HG03280 (cell line): ENCODE results near the gene NOTCH2.
"Not testable (repeated sequence)": the region's sequence is repeated elsewhere in the genome, so short reads cannot be mapped to it uniquely, and the experiment has no call there.

Experiments used
- ATAC-seq: cut with Tn5 transposase; IDR thresholded peaks from one replicate; pipeline ENCODE4 v1.9.1; 2021; ENCODE audit warnings: mild to moderate bottlenecking, moderate library complexity; ENCODE audit not compliant: unreplicated experiment

NOTCH2 gene

DNA sequence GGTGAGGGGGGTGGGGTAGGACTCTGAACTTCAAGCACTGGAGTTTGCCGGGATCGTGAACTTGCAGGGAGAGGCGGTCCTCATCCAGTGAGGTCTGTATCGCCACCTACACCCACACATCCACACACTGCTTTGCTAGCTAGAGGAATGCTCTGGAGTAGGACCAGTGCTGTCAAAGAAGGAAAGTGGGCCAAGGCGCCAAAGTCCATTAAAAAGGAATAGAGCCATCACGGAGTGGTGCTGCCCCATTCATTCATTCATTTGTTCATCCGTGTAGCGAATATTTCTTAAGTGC, 405 bp upstream of the NOTCH2 start:
- ATAC-seq, result not testable (repeated sequence)

DNA sequence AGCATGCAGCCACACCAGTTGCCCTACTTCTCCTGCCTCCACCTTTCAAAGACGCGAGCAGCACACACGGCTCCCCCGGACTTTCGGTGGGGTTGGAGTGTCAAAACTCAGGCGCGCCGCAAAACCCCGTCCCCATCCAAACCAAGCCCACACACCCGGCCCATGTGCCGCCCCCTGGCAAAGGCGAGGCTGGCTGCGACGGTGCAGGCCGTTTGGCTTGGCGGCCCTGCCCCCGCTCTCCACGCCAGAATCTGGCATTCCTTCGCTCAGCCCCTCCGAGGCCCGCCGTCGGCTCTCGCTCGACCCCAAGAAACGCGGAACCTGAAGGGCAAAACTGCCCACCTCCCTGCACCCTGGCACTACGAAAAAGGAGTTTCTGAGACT, 787 bp downstream of the NOTCH2 start:
- ATAC-seq, result not testable (repeated sequence)

DNA sequence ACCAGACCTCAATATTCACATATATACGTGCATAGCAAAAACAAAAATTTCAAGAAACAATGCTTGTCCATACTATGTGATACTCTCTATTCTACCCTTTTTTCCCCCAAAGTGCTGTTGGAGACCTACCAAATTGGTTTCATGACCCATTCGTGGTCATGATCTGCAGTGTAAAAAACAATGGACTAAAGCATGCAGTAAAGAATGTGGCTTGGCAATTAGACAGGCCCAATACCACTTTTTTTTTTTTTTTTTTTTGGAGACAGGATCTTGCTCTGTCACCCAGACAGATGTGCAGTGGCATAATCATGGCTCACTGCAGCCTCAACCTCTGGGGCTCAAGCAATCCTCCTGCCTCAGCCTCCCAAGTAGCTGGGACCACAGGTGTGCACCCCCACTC, 21.3 kb downstream of the NOTCH2 start:
- not testable (repeated sequence) for ATAC-seq

DNA sequence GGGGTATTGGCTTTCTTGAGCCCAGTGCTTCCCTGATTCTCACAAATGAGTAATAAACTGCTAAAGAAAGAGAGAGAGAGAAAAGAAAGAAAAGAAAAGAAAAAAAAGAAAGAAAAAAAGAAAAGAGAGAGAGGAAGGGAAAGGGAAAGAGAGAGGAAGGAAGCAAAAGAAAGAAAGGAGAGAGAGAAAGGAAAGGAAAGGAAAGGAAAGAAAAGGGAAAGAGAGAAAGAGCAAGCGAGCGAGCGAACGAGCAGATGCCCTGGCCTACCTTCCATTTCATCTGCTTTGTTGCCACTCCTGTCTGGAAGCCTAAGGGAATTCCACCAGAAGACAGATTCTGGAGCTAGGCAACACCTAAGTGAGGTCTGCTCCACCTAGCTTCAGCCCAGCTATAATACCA, 27.7 kb downstream of the NOTCH2 start:
- not testable (repeated sequence) for ATAC-seq

DNA sequence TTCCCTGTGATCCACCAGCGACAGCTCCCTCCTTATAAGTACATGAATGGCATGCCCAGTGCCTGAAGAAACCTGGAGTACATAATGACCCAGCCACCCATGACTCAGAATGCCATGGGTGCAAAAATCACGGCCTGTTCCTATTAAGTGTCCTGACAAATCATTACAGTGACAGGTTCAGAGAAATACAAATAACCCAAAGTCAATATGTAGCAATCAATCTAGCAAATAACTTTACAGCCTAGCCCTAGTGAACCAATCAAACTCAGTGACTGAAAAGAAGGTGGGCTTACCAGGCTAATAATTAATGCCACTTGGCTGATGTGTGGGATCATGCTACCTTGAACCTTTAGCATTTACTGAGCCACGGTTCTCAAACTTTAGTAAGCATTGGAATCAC, 37.2 kb downstream of the NOTCH2 start:
- not testable (repeated sequence) for ATAC-seq

DNA sequence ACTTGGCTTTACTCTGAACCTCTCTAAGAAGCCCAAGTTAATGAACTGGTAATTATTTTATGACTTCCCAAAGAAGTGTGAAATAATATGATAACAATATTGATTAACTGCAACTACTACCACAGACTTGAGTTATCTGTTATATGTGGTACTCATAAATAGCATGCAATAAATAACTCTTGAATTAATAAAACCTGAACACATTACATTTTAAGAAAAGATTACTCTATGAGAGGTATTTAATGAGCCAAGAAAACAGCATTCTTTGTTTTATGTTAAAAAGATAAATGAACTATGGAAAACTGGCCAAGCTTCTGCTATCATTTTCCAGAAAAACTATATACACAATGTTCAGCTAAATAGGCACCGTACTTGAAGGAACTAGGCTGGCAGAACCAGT, 45.7 kb downstream of the NOTCH2 start:
- not testable (repeated sequence) for ATAC-seq

DNA sequence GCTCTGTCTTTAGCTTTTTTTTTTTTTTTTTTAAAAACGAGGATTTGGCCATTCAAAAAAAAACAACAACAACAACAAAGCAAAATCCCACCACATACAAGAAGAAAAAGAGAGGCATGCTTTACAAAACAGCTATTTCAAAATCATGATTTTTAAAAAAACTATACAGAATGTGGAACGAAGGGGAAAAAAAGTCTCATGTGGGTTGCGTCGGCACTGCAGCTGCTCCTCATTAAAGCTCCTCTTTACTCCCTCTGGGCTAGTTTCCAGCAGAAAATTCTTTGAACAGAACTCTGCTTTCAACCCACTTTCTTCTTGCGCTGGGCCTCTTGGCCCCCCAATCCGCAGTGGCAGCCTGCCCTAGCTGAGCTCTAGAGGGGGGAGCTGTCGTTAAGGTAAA, 54.5 kb downstream of the NOTCH2 start:
- not testable (repeated sequence) for ATAC-seq

DNA sequence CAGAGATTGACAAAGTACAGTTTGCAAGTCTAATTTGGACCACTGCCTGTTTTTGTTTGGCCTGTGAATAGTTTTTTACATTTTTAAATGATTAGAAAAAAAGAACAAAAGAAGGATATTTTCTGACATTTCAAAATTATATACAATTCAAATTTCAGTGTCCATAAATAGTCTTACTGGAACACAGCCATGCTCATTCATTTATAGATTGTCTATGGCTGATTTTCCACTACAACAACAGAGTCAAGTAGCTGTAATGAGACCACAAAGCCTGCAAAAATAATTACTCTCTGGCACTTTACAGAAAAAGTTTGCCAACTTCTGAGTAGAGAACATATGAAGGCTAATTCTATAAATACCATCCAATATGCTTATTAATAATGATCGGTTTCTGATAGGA, 61.1 kb downstream of the NOTCH2 start:
- not testable (repeated sequence) for ATAC-seq

DNA sequence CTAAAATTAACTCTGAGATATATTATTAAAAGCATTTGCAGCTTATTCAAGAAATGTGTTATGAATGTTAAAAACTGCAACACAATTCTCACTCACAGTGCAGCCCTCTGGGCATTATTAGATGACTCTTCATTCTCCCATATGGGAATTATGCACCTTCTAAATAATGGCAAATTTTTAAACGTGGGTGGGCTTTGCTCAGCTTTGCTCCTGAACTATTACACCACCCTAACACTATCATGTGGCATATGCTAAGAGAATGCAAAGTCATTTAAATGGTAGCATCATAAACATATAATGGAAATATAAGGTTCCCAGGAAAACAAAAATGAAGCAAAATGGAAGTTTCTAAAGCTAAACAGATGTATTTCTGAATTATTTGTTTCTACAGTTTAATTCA, 61.6 kb downstream of the NOTCH2 start:
- not testable (repeated sequence) for ATAC-seq

DNA sequence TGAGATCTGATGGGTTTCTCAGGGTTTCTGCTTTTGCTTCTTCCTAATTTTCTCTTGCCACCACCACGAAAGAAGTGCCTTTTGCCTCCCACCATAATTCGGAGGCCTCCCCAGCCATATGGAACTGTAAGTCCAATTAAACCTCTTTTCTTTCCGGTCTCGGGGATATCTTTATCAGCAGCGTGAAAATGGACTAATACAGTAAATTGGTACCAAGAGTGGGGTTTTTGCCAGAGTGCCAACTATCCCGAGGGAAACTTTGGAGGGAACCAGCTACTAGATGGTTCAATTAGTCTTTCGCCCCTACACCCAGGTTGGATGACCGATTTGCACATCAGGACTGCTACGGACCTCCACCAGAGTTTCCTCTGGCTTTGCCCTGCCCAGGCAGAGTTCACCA, 68.4 kb downstream of the NOTCH2 start:
- not testable (repeated sequence) for ATAC-seq

DNA sequence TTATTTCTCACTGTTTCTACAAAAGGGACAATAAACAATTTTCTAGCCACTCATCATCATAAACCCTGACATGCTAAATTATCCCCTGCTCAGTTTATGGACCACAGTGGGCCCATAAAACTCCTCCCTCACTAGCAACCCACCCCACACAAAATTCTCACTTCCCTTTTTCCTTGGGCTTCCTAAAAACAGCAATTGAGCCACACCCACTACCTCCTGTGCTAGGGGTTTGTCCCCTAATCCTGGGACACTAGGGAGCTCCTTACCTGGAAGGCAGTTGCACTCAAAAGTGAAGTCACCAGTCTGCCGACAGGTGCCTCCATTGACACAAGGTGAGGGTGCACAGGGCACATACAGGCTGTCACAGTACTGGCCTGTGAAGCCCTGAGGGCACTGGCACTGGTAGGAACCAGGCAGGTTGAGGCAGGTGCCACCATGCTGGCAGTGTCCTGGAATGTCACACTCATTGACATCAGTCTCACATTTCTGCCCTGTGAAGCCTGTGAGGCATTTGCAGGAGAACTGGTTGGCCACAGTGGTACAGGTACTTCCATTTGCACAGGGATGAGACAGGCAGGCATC, 72.6 kb downstream of the NOTCH2 start:
- ATAC-seq, result not testable (repeated sequence)

DNA sequence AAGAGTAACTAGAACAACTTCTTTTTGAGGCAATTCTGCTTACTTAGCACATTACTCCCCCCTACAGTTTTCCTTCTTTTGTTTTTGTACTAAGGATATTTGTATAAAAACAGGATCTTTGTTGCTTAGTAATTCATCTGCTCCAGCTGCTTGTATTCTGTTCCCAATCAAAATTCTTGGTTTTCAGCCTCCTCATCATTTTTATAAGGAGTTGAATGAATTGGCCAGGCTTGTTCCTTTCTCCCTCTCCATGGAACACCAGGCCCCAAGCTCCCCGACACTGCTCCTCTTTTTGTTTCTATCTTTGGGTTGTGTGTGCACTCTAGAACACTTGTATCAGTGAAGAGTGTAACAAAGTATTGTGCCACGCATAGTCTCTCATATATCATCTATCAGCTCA, 73.5 kb downstream of the NOTCH2 start:
- not testable (repeated sequence) for ATAC-seq

DNA sequence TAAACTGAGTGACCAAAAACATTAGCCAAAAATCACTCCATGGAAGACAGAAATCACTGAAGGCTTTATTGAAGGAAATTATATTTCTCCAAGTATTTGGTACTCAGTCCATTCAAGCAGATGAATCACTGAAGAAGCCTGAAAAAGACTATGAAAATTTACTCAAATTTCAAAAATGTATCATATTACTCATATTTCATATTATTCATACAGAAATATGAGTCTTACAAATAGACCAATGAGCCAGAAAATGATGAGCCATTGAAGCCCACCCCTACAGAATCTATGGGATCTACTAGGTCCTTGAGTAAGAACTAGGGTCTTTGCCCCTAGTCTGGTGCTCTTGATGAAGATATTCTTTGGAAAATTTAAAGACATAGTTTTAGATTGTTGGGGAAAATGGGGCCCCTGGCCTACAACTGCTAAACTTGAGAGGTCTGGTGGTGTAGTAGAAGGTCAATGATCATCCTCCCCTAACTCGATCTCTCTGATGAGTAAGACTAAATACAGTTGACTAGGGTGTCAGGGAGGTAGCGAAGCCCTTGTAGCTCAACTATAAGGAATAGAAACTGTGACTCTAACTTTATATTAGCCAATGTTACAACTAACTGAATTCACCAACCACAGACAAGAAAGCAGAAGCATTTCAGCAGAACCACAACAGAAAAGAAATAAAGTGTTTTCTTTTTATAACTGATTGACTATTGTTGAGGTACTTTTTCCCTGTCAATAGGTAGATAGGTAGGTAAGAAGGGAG, 81.0 kb downstream of the NOTCH2 start:
- no peak for ATAC-seq

DNA sequence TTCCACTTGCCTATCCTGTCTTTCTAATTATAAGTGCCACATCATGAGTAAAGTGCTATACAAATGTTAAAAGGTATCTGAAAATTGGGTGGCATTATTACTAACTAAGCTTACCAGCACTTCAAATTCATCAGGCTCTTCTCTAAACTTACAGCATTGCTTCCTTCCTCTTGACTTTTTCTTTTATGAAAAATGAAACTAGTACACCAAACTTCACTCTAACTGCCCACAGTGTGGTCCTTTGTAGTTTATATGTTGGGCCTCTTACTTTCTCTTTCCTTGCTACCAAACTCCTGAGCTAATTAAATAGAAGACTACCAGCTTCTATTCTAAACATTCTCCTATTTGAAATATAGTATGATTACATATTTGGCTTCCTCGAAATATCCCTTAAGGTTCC, 81.8 kb downstream of the NOTCH2 start:
- ATAC-seq, result no peak

DNA sequence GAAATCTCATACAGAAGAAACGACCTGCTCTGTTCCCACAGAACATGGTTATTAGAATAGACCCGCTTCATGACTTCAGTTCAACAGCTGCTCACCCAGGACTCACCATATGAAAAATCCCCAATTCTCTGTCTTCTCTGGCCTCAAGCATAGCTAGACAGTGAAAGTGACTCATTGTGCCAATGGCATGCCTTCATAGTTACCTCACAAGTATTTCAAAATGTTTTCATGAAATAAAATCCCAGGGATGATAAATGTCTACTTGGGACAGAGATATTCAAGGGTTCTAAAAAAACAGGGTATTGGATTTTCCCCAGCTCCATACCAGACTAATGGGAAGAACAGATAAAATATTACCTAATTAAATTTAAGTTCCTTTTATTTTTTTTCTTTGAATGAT, 82.3 kb downstream of the NOTCH2 start:
- no peak for ATAC-seq

DNA sequence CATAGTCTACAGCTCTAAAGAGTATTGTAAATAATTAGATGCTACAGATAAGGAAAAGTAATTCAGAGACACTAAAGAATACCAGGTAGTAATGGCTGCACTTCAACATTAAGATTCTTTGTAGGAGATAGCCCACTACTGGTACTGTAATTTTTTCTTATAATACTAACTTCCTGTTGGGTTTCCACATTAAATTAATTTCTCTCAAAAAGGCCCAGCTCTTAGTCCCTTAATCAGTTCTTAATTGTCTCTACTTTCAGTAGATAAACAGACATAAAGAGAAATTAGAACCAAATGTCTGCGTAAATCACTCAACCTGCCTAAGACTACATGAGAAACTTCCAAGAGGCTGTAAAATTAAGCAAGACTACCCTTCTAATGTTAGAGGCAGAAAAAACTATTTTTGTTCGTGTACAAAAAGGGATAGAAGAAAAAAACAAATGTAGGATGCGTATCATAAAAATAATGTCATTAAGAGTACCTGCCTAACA, 83.4 kb downstream of the NOTCH2 start:
- ATAC-seq, result no peak

DNA sequence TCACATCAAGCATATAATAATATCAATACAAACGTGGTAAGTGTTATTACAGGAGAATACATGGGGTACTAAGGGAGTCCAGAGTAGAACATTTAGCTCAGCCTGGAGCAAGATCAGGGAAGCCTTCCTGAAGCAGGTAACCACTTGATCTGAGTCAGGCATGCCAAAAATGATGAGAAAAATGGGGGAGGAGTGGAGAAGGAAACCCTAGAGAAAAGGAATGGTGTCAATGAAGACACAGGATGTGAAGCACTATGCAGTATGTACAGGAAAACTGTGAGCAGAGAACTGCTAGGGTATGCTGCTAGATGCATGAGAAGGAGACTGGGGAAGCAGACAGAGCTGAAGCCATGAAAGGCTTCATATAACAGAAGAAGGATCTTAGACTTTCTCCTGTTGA, 84.7 kb downstream of the NOTCH2 start:
- ATAC-seq, result no peak

DNA sequence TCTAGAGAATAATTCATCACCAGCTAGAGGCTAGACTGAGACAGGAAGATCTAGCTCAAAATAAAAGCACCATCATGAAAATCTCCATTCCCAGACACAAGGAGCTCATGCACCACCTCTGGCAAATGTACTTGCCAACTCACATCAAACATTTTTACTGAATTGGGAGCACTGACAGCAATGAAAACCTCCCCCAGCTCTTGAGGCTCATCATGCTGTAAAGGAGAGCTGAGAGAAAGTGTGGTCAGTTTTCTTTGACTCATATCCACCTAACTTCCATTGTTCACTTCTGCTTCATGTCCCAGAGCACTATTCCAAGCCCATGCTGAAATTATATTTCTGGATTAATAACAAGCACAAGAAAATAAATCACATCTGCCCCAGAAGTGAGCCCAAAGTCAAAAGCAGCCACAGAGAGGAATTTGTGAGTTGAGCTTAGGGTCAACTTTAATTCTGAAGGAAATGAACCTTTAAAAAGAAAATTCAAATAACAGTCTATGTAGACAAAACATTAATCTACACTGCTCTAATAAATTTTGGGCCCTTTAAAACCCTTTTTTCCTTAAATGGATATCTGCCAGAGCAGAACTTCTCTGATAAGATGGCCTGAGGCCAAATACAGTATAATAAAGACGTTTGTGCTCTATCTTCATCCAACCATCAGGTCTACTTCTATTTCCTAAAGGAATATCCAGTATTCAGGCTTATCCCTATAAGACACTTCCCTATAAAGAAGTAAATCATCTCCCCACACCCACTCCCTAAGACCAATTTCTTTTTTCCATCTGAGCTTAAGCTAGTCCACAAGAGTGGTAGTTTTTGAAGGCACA, 87.3 kb downstream of the NOTCH2 start:
- ATAC-seq, result no peak

DNA sequence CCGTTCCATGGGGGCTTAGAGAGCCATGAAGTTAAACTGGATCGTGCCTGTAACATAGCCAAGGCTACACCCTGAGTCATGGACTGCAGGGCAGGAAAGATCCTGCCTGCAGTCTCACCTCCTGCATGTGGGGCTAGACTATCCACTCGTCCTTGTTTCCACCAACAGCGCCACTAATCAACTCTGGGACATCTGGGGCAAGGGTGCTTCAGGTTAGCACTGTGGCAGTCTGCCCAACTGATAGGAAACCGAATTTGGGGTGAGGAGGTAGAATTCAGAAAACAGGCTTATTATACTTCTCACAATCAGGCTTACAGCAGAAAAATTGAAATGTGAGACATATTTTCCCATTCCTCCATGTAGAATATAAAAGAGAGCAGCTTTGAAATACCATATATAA, 88.0 kb downstream of the NOTCH2 start:
- no peak for ATAC-seq

DNA sequence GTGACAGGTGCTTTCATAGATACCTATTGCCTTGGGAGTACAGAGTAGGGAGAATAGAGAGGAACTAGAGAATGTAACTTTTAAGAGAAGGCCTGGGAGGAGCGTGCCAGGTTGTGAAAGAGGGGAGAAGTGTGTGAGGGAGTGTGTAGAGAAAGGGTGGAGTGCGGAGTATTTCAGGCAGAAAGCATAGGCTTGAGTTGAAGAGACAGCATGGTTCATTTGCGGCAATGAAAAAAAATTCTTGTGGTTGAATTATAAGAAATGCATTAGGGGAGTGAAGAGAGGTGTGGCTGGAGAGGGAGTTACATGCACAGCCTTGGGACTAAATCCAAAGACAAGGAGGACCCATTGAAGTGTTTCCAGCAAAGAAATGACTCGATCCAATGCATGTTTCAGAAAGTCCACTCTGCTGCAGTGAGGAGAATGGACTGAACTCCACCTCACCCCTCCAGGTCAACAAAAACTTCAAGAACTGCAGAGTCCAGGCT, 91.4 kb downstream of the NOTCH2 start:
- no peak for ATAC-seq

DNA sequence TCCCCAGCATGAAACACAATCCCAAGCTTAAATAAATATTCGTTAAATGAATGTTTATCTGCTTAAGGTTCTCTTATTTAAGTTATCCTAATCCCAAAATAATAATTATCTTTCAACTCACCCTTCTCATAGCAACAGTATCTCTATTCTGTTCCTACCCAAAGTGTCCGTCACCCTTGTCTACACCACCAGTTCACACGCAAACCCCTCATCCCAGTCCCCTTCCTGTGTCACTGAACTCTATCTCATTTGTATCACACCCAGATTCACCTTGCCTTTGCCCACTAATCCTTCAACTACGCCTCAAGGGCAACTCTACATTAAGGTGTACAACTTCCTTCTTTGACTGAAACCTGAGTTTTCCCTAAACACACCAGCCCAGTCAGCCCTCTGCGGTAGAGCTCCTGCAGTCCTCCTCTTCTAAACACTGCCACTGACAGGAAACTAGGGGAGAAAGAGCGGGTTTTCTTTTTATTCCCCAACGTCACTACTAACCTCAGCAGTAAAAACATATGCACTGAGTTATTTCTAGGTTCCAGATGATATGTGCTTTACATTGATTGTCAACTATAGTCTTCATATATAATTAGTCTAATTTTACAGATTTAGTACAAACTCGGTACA, 92.2 kb downstream of the NOTCH2 start:
- ATAC-seq, result not testable (repeated sequence)
